B cell (primary cell): ENCODE results near the gene SAPCD2. TPM values are rescaled to one million over a fixed set of nuclear protein-coding genes. Genes with fewer than 3 reads are reported as not detected.

Experiments used
- ATAC-seq: fragments of 200-7000 bp; cut with Tn5 transposase; one replicate; pipeline ENCODE4 v1.10.0; 2021; ENCODE audit warnings: low read depth, mild to moderate bottlenecking, moderate number of reproducible peaks, moderate library complexity
- CTCF ChIA-PET: fragments of 350-600 bp; sonication (Branson Sonifier 250); formaldehyde crosslinking; loops from one replicate; lab custom pipeline; 2021; ENCODE audit warnings: antibody characterized with exemption, inconsistent platforms; lab: Charles Lee
- POLR2A ChIA-PET: fragments of 350-600 bp; sonication (Branson Sonifier 250); formaldehyde crosslinking; loops from one replicate; lab custom pipeline; 2021; ENCODE audit warnings: antibody characterized with exemption; lab: Charles Lee
- DNase-seq: peaks from one replicate; pipeline ENCODE4 v3.0.0; 2013
- H2AFZ ChIP-seq: 2 replicates; pipeline ENCODE4 v1.6.1; 2012; ENCODE audit warnings: mild to moderate bottlenecking, low read depth, low read length; ENCODE audit not compliant: insufficient read depth, poor library complexity, severe bottlenecking
- H3K27ac ChIP-seq, 2 donors: 1 replicate in 1 of 2; 2 replicates in 1 of 2; pipeline ENCODE4 v1.5.1; 2012 to 2013; ENCODE audit warnings: low read length in 2 of 2, mild to moderate bottlenecking in 2 of 2, moderate library complexity in 1 of 2
- H3K27me3 ChIP-seq, 4 experiments: fragments of 200-600 bp in 1 of 4; sonication (generic) in 1 of 4; replicated peaks in 1 of 4; 1 replicate in 2 of 4; 2 replicates in 2 of 4; pipeline versions ENCODE4 v1.6.1 to v1.7.0; 2013 to 2016; ENCODE audit warnings: low read length in 3 of 4, mild to moderate bottlenecking in 2 of 4, mixed read lengths in 1 of 4, moderate library complexity in 1 of 4; ENCODE audit not compliant: insufficient read depth in 4 of 4, control insufficient read depth in 3 of 4; ENCODE audit errors: control extremely low read depth in 1 of 4
- H3K36me3 ChIP-seq, 2 experiments: replicated peaks in 1 of 2; 1 replicate in 1 of 2; 2 replicates in 1 of 2; pipeline versions ENCODE4 v1.6.1 to v1.7.1; 2013; ENCODE audit warnings: low read length in 1 of 2; ENCODE audit not compliant: insufficient read depth in 2 of 2, control insufficient read depth in 1 of 2; ENCODE audit errors: control extremely low read depth in 1 of 2, extremely low read depth in 1 of 2
- H3K4me1 ChIP-seq, 2 donors: fragments of 200-600 bp in 1 of 2; sonication (generic) in 1 of 2; 1 replicate in 1 of 2; 2 replicates in 1 of 2; pipeline versions ENCODE4 v1.5.1 to v1.6.1; 2013 to 2017; ENCODE audit warnings: low read length in 2 of 2; ENCODE audit not compliant: control insufficient read depth in 2 of 2, insufficient read depth in 2 of 2
- H3K4me2 ChIP-seq: replicated peaks from 2 replicates; pipeline ENCODE3; 2012; ENCODE audit warnings: mild to moderate bottlenecking, low read depth, low read length; ENCODE audit not compliant: poor library complexity, severe bottlenecking
- H3K4me3 ChIP-seq, 5 experiments: fragments of 200-600 bp in 1 of 5; sonication (generic) in 1 of 5; 1 replicate in 3 of 5; 2 replicates in 2 of 5; pipeline versions ENCODE4 v1.5.1 to v1.7.0; 2011 to 2016; ENCODE audit warnings: low read length in 4 of 5, mild to moderate bottlenecking in 4 of 5, low read depth in 2 of 5, control low read depth in 1 of 5, moderate library complexity in 1 of 5; ENCODE audit not compliant: insufficient read depth in 1 of 5; ENCODE audit errors: control extremely low read depth in 1 of 5, extremely low read depth in 1 of 5
- H3K79me2 ChIP-seq: fragments of 200-600 bp; sonication (generic); one replicate; pipeline ENCODE4 v1.6.0; 2016; ENCODE audit warnings: low read length; ENCODE audit not compliant: control insufficient read depth, insufficient read depth
- H3K9ac ChIP-seq: fragments of 200-600 bp; sonication (generic); 2 replicates; pipeline ENCODE4 v1.6.1; 2017; ENCODE audit warnings: mild to moderate bottlenecking, low read length, moderate library complexity
- H3K9me3 ChIP-seq, 3 donors: one replicate each; pipeline versions ENCODE4 v1.6.1 to v1.7.1; 2013; ENCODE audit warnings: low read length in 2 of 3; ENCODE audit not compliant: control insufficient read depth in 2 of 3, insufficient read depth in 1 of 3; ENCODE audit errors: control extremely low read depth in 1 of 3
- H4K20me1 ChIP-seq: 2 replicates; pipeline ENCODE4 v1.6.0; 2012; ENCODE audit warnings: mild to moderate bottlenecking, low read length; ENCODE audit not compliant: insufficient read depth, control insufficient read depth, poor library complexity, severe bottlenecking
- H3K27ac Mint-ChIP-seq: one replicate; pipeline ENCODE4 v1.8.0; 2021; ENCODE audit warnings: mixed read lengths
- H3K27me3 Mint-ChIP-seq: one replicate; pipeline ENCODE4 v1.8.0; 2021; ENCODE audit warnings: mixed read lengths
- H3K4me1 Mint-ChIP-seq: one replicate; pipeline ENCODE4 v1.8.0; 2021; ENCODE audit warnings: mixed read lengths
- H3K4me3 Mint-ChIP-seq: one replicate; pipeline ENCODE4 v1.8.0; 2021; ENCODE audit warnings: mixed read lengths
- H3K9me3 Mint-ChIP-seq: one replicate; pipeline ENCODE4 v1.8.0; 2022; ENCODE audit warnings: mixed read lengths; ENCODE audit not compliant: insufficient read depth
- EZH2 ChIP-seq: IDR thresholded peaks from 2 replicates; pipeline ENCODE4 v1.6.1; 2012; ENCODE audit warnings: borderline replicate concordance, low read depth, mild to moderate bottlenecking, moderate library complexity, low read length; ENCODE audit not compliant: insufficient read depth, poor library complexity, severe bottlenecking
- WGBS: methylation state at CpG from one replicate; pipeline ENCODE4 v1.1.5; 2013; ENCODE audit warnings: missing lambda C conversion rate; ENCODE audit not compliant: insufficient coverage; 5-methylcytosine and 5-hydroxymethylcytosine counted together
- intact Hi-C: fragments of 100-400 bp; cut with micrococcal nuclease; formaldehyde crosslinking; loops from one replicate; pipeline ENCODE4 v1.10.0; 2022
- polyA plus RNA-seq: library from polyadenylated mRNA; depleted of rRNA; stranded (reverse); fragments of >200 nt; gene quantifications from 2 replicates; pipeline ENCODE4 v1.2.3, GENCODE V29; 2012
- total RNA-seq, 2 donors: library from RNA; stranded (reverse); fragments of 120-200 nt in 1 of 2; gene quantifications; 1 replicate in 1 of 2; 2 replicates in 1 of 2; pipeline versions ENCODE4 v1.2.3 to v1.2.4, GENCODE V29; 2013 to 2022
- TF ChIP-seq, protein P1 (sequence below): fragments of 200-600 bp; IDR thresholded peaks from one replicate; pipeline ENCODE4 v1.8.0; 2022; ENCODE audit warnings: antibody characterized with exemption, mild to moderate bottlenecking

Gene SAPCD2
- total and polyA plus RNA-seq, 2 donors (not counting 1 experiment from before 2014, with no cell fraction given) = 0.39 to 0.69 TPM

DNA sequence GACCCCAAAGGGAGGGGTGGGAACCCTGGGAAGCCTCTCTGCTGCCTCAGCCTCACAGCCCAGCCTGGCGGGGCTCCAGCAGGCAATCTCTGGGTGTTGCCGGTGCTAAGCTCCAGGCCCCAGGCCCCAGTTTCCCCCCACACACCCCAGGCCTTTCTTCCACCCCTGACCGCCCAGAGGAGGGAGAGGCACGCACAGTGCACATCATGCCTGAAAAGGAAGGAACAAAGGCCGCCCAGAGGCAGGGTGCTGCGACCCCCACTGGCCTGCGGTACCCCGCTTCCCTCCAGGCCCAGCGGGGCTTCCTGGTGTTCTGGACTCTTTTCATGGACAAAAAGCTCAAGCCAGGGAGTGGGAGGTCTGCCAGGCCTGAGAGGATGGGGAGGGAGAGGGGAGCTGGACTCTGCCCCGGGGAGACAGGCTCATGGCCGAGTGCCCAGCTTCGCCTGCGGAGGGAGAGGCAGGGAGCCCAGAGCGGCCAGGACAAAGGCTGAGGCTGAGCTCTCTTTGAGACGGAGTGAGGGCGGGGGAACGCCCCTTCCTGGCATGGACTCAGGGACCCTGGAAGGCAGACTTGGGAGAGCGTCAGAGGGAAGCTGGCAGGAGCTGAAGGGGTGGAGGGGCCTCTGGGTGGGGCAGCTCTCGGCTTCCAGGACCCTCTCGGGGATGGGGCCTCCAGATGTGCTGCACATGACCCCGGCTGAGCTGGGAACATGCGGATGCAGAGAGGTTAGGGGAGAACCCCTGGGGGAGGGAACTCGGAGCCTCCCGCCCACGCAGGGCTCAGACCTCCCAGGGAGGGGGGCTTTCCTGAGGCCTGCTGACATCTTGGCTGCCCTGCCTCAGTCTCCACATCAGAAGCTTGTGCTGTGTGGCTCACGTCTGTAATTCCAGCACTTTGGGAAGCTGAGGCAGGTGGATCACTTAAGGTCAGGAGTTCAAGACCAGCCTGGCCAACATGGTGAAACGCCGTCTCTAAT is 14.7 kb downstream of the SAPCD2 start:
- ChIA-PET POLR2A (interaction anchor here (1.0 kb wide), 1 partner anchor 31 kb away, joined by 3 read pairs; the partner anchor contains the start of gene MAN1B1), CTCF (interaction anchor here (0.6 to 2.3 kb wide), 5 partner anchors 9 to 21 kb away, joined by 3 to 9 read pairs (median 6); partner anchors contain the start of gene SAPCD2)
- no peaks in the 10 kb centered on the region for H4K20me1 ChIP-seq
- Mint-ChIP-seq H3K27me3 (peaks cover 5% of the 10 kb centered on the region), H3K27ac (no peak overlapping the region), H3K4me1 (peaks cover 4% of the 10 kb centered on the region), H3K9me3 (no peaks in the 10 kb centered on the region), H3K4me3 (no peak overlapping the region)
- no peak overlapping the region for H3K4me2 ChIP-seq
- peaks cover 0 to 37% (median 20%) of the 10 kb centered on the region in 4 experiments for H3K27me3 ChIP-seq
- DNase-seq (no peak), ATAC-seq (no peak)
- H3K27ac ChIP-seq = no peak overlapping the region
- TF ChIP-seq, protein P1, sequence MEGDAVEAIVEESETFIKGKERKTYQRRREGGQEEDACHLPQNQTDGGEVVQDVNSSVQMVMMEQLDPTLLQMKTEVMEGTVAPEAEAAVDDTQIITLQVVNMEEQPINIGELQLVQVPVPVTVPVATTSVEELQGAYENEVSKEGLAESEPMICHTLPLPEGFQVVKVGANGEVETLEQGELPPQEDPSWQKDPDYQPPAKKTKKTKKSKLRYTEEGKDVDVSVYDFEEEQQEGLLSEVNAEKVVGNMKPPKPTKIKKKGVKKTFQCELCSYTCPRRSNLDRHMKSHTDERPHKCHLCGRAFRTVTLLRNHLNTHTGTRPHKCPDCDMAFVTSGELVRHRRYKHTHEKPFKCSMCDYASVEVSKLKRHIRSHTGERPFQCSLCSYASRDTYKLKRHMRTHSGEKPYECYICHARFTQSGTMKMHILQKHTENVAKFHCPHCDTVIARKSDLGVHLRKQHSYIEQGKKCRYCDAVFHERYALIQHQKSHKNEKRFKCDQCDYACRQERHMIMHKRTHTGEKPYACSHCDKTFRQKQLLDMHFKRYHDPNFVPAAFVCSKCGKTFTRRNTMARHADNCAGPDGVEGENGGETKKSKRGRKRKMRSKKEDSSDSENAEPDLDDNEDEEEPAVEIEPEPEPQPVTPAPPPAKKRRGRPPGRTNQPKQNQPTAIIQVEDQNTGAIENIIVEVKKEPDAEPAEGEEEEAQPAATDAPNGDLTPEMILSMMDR = no peak
- no peak for TF ChIP-seq EZH2
- H3K4me1 ChIP-seq = peaks cover 14 to 15% of the 10 kb centered on the region in 2 donors
- H3K9ac ChIP-seq = no peak overlapping the region
- H3K9me3 ChIP-seq = peaks cover 0 to 13% (median 0%) of the 10 kb centered on the region in 3 donors
- WGBS = 84% methylated on average over 24 of the region's 28 CpGs
- H3K79me2 ChIP-seq = no peaks in the 10 kb centered on the region
- intact Hi-C loops = no loop called here
- no peak overlapping the region for H3K4me3 ChIP-seq
- H3K36me3 ChIP-seq = no peaks in the 10 kb centered on the region
- no peak overlapping the region for H2AFZ ChIP-seq
